HG03103 (cell line): ENCODE results near the gene ACRV1.
"Not testable (repeated sequence)": the region's sequence is repeated elsewhere in the genome, so short reads cannot be mapped to it uniquely, and the experiment has no call there.

Source experiments
- ATAC-seq: cut with Tn5 transposase; IDR thresholded peaks from one replicate; pipeline ENCODE4 v1.9.1; 2021; ENCODE audit warnings: low read depth; ENCODE audit not compliant: unreplicated experiment

The ACRV1 gene

GRCh38 chr11:125680747-125681146, at the start of gene ACRV1:
TSS of gene ACRV1 (minus strand) at chr11:125680847. CDS start at chr11:125680780, 67 bp downstream.
- ATAC-seq, result no peak

GRCh38 chr11:125728969-125729368, 48.3 kb upstream of the ACRV1 start:
- no peak for ATAC-seq

GRCh38 chr11:125724125-125724524, 43.5 kb upstream of the ACRV1 start:
- no peak for ATAC-seq

GRCh38 chr11:125720781-125721180, 40.1 kb upstream of the ACRV1 start:
- ATAC-seq, result no peak

GRCh38 chr11:125704686-125705085, 24.0 kb upstream of the ACRV1 start:
- not testable (repeated sequence) for ATAC-seq

GRCh38 chr11:125701858-125702621, 21.4 kb upstream of the ACRV1 start:
- no peak for ATAC-seq

- no peak for ATAC-seq
Observed at GRCh38 chr11:125701018-125701610, 20.5 kb upstream of the ACRV1 start.

GRCh38 chr11:125694951-125695350, 14.3 kb upstream of the ACRV1 start:
- ATAC-seq, result no peak

GRCh38 chr11:125692887-125693286, 12.2 kb upstream of the ACRV1 start:
- ATAC-seq, result no peak

- no peak for ATAC-seq
Observed at GRCh38 chr11:125690006-125690405, 9.4 kb upstream of the ACRV1 start.

- no peak for ATAC-seq
Observed at GRCh38 chr11:125689274-125689859, 8.7 kb upstream of the ACRV1 start.

- ATAC-seq, result no peak
Observed at GRCh38 chr11:125688632-125689031, 8.0 kb upstream of the ACRV1 start.

GRCh38 chr11:125688066-125688465, 7.4 kb upstream of the ACRV1 start:
- ATAC-seq, result no peak

GRCh38 chr11:125685228-125685627, 4.6 kb upstream of the ACRV1 start:
- ATAC-seq, result no peak

- ATAC-seq, result no peak
Observed at GRCh38 chr11:125679837-125680236, 810 bp downstream of the ACRV1 start.

- ATAC-seq, result no peak
Observed at GRCh38 chr11:125679397-125679796, 1.2 kb downstream of the ACRV1 start.

GRCh38 chr11:125675196-125675595, 5.5 kb downstream of the ACRV1 start:
- no peak for ATAC-seq

GRCh38 chr11:125674210-125674609, 6.4 kb downstream of the ACRV1 start:
- ATAC-seq, result no peak

- no peak for ATAC-seq
Observed at GRCh38 chr11:125671561-125671960, 9.1 kb downstream of the ACRV1 start.

GRCh38 chr11:125670172-125670571, 10.5 kb downstream of the ACRV1 start:
- no peak for ATAC-seq

GRCh38 chr11:125667151-125667550, 13.5 kb downstream of the ACRV1 start:
- ATAC-seq, result no peak

GRCh38 chr11:125663910-125664309, 16.7 kb downstream of the ACRV1 start:
- ATAC-seq, result no peak
